Caco-2 (cell line): ENCODE measurements around the gene LSG1. TPM values are rescaled to one million over a fixed set of nuclear protein-coding genes. Genes with fewer than 3 reads are reported as not detected.

Experiments used
- BruUV-seq: library from RNA; stranded (reverse); fragments of 400-500 nt; replicated peaks from 2 replicates; lab custom pipeline; 2021; lab: Mats Ljungman, UMichigan
- CTCF ChIA-PET: fragments of 300-600 bp; sonication (Branson Sonifier 250); formaldehyde crosslinking; loops from one replicate; lab custom pipeline; 2022; ENCODE audit warnings: antibody characterized with exemption; lab: Charles Lee
- POLR2A ChIA-PET: fragments of 300-600 bp; sonication (Branson Sonifier 250); formaldehyde crosslinking; loops from one replicate; lab custom pipeline; 2022; ENCODE audit warnings: antibody characterized with exemption; lab: Charles Lee
- DNase-seq, 2 experiments: peaks; one replicate each; pipeline versions ENCODE4 v3.0.0 to v3.0.0-alpha.2; 2020 to 2022
- H3K27me3 ChIP-seq: replicated peaks from 2 replicates; pipeline ENCODE4 v1.6.0; 2011; ENCODE audit warnings: low read length; ENCODE audit not compliant: control insufficient read depth, insufficient read depth
- H3K36me3 ChIP-seq: 2 replicates; pipeline ENCODE4 v1.5.1; 2011; ENCODE audit warnings: low read length; ENCODE audit not compliant: control insufficient read depth, insufficient read depth
- H3K4me1 ChIP-seq: fragments of 250-450 bp; sonication (Bioruptor Pico); 2 replicates; pipeline ENCODE4 v1.5.1; 2020; ENCODE audit warnings: mild to moderate bottlenecking
- H3K4me3 ChIP-seq: 2 replicates; pipeline ENCODE4 v1.5.1; 2011; ENCODE audit warnings: low read depth, mild to moderate bottlenecking, control low read depth, low read length
- H3K9me3 ChIP-seq: fragments of 250-450 bp; sonication (Bioruptor Pico); 2 replicates; pipeline ENCODE4 v1.5.1; 2020; ENCODE audit warnings: mild to moderate bottlenecking, moderate library complexity
- H3K27ac Mint-ChIP-seq: one replicate; pipeline ENCODE4 v1.8.0; 2022; ENCODE audit warnings: mixed read lengths; ENCODE audit not compliant: unreplicated experiment
- H3K27me3 Mint-ChIP-seq: one replicate; pipeline ENCODE4 v1.8.0; 2022; ENCODE audit warnings: mixed read lengths; ENCODE audit not compliant: insufficient read depth, unreplicated experiment
- H3K36me3 Mint-ChIP-seq: one replicate; pipeline ENCODE4 v1.8.0; 2022; ENCODE audit warnings: mild to moderate bottlenecking, mixed read lengths; ENCODE audit not compliant: insufficient read depth, unreplicated experiment
- H3K4me1 Mint-ChIP-seq: one replicate; pipeline ENCODE4 v1.8.0; 2022; ENCODE audit warnings: low read depth, mixed read lengths; ENCODE audit not compliant: unreplicated experiment
- H3K4me3 Mint-ChIP-seq: one replicate; pipeline ENCODE4 v1.8.0; 2022; ENCODE audit warnings: mild to moderate bottlenecking, moderate library complexity, mixed read lengths; ENCODE audit not compliant: unreplicated experiment
- H3K9me3 Mint-ChIP-seq: one replicate; pipeline ENCODE4 v1.8.0; 2022; ENCODE audit warnings: mixed read lengths; ENCODE audit not compliant: unreplicated experiment
- CTCF ChIP-seq, 2 experiments: fragments of 200-600 bp in 1 of 2; IDR thresholded peaks; 1 replicate in 1 of 2; 2 replicates in 1 of 2; pipeline versions ENCODE4 v1.5.1 to v1.8.0; 2011 to 2022; ENCODE audit warnings: antibody characterized with exemption in 1 of 2, control low read depth in 1 of 2, inconsistent platforms in 1 of 2, low read depth in 1 of 2, low read length in 1 of 2, mild to moderate bottlenecking in 1 of 2, moderate library complexity in 1 of 2; ENCODE audit not compliant: insufficient read depth in 1 of 2, severe bottlenecking in 1 of 2, unreplicated experiment in 1 of 2
- intact Hi-C: fragments of 100-400 bp; cut with micrococcal nuclease; formaldehyde crosslinking; loops from one replicate; pipeline ENCODE4 v1.10.0; 2022; ENCODE audit not compliant: unreplicated experiment
- total RNA-seq: library from RNA; stranded (reverse); gene quantifications from 2 replicates; pipeline ENCODE4 v1.2.3, GENCODE V29; 2022

LSG1 gene
- total RNA-seq, 1 experiment from 2014 or later: 48.0 TPM

GRCh38 chr3:194596906-194597305 is 75.1 kb downstream of the LSG1 start:
- Mint-ChIP-seq H3K27me3 (no peaks in the 10 kb centered on the region), H3K9me3 (no peaks in the 10 kb centered on the region), H3K4me3 (no peak overlapping the region), H3K4me1 (no peaks in the 10 kb centered on the region), H3K36me3 (no peaks in the 10 kb centered on the region), H3K27ac (no peak overlapping the region)
- ChIA-PET CTCF (interaction anchor here (0.8 kb wide), 1 partner anchor 125 kb away, joined by 3 read pairs; no protein-coding TSS in a partner anchor), POLR2A (no interaction called here)
- TF ChIP-seq CTCF (IDR thresholded peaks at IDR 0.05; ENCODE audit: insufficient read depth in 1 of 2, low read depth in 1 of 2, low read length in 1 of 2, severe bottlenecking in 1 of 2, unreplicated experiment in 1 of 2): no peak
- Histone ChIP-seq H3K27me3 (no peaks in the 10 kb centered on the region), H3K4me3 (no peak overlapping the region), H3K4me1 (no peaks in the 10 kb centered on the region), H3K36me3 (no peaks in the 10 kb centered on the region; the same call in 1 of the 2 replicates), H3K9me3 (no peaks in the 10 kb centered on the region)
- no peak for DNase-seq
- no TSS peak for BruUV-seq
- intact Hi-C loops: no loop called here

GRCh38 chr3:194592798-194593752 is 78.9 kb downstream of the LSG1 start:
- Mint-ChIP-seq H3K9me3 (no peaks in the 10 kb centered on the region), H3K4me3 (no peak overlapping the region), H3K27ac (no peak overlapping the region), H3K4me1 (no peaks in the 10 kb centered on the region), H3K36me3 (no peaks in the 10 kb centered on the region), H3K27me3 (no peaks in the 10 kb centered on the region)
- intact Hi-C loops: no loop called here
- no peaks in the 10 kb centered on the region; the same call in 1 of the 2 replicates for H3K36me3 ChIP-seq
- H3K4me1 ChIP-seq: 0 out of 2 replicates have a peak, but pooled peaks cover 6% of the 10 kb centered on the region
- no peaks in the 10 kb centered on the region for H3K9me3 ChIP-seq
- ChIA-PET POLR2A (no interaction called here), CTCF (interaction anchor here (0.5 to 1.0 kb wide), 3 partner anchors 100 to 125 kb away, joined by 3 read pairs; no protein-coding TSS in a partner anchor)
- no peak overlapping the region for H3K4me3 ChIP-seq
- no peak for TF ChIP-seq CTCF (IDR thresholded peaks at IDR 0.05; ENCODE audit: insufficient read depth in 1 of 2, low read depth in 1 of 2, low read length in 1 of 2, severe bottlenecking in 1 of 2, unreplicated experiment in 1 of 2)
- no peak for DNase-seq
- H3K27me3 ChIP-seq: no peaks in the 10 kb centered on the region
- no TSS peak for BruUV-seq

Other genes with a start within 250 kb of the LSG1 start
- gene ATP13A3, start 185.2 kb downstream of the LSG1 start, total RNA-seq: 181 and 183 TPM in 2 replicates
- gene TMEM44, start 38.8 kb downstream of the LSG1 start, total RNA-seq: 11.8 and 16.3 TPM in 2 replicates
- 3.5 and 4.0 TPM in 2 replicates for gene FAM43A, start 13.7 kb upstream of the LSG1 start, total RNA-seq